Adrenal gland (tissue), 5 donors: ENCODE results near the gene KRT79.

Experiments
- CTCF ChIP-seq, 6 experiments: fragments of 450-650 bp in 4 of 6; fragments of 200-600 bp in 2 of 6; sonication (generic) in 1 of 6; IDR thresholded peaks; 1 replicate in 5 of 6; 2 replicates in 1 of 6; pipeline versions ENCODE4 v1.5.1 to v1.8.0; 2016 to 2021; ENCODE audit warnings: antibody characterized with exemption in 6 of 6, mild to moderate bottlenecking in 2 of 6, moderate library complexity in 1 of 6
- POLR2A ChIP-seq, 2 donors: fragments of 450-650 bp; IDR thresholded peaks; one replicate each; pipeline ENCODE4 v1.6.1; 2017; ENCODE audit warnings: antibody characterized with exemption in 2 of 2, mild to moderate bottlenecking in 2 of 2, moderate library complexity in 1 of 2
- donor health status: DM: no; HTN: no; CAD: no.

DNA sequence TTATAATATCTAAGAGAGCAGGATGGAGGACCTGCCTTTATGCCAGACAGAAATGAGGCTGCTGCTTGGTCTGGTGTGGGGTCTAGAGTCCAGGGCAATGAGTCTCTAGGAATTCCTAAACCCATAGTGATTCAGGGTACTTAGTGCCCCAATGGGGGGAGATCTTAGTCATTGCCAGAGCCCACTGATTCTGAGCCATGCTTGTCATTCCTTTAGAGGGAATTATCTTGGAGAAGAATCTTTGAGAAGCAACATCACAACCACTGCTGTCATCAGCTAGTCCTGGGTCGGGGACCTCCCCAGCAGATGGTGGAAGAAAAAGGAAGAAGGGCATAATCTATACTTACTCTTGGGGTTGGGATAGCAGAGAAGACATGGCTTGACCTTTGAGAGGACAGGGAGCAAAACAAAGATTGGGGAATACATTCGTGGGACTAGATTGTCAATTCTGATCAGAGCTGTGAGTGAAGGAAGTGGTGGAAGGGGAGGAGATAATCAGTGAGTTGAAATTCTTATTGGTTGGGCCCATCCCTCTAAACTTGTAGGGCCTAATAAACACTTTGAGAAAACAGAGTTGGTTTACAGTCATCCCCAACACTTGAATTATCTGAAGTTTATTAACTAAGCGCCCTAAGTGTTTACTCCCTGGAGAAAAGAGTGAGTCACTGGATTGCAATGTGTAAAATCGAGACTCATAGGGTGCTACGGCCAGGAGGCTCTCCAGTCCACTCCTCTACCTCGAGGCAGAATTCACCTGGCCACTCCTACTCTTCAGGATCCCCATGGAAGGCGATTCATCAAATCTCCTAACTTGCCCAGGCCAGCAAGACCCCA is 35.2 kb downstream of the KRT79 start:
- TF ChIP-seq CTCF (IDR thresholded peaks at IDR 0.05) (no peak), POLR2A (IDR thresholded peaks at IDR 0.05) (no peak)
